OCI-M2 (cell line): ENCODE results near the gene F11R.
"Not testable (repeated sequence)": the region's sequence is repeated elsewhere in the genome, so short reads cannot be mapped to it uniquely, and the experiment has no call there.

ENCODE experiments used
- DNase-seq: peaks from one replicate; lab custom pipeline; 2025; ENCODE audit not compliant: unreplicated experiment; lab: John Stamatoyannopoulos, UW

Gene F11R

DNA sequence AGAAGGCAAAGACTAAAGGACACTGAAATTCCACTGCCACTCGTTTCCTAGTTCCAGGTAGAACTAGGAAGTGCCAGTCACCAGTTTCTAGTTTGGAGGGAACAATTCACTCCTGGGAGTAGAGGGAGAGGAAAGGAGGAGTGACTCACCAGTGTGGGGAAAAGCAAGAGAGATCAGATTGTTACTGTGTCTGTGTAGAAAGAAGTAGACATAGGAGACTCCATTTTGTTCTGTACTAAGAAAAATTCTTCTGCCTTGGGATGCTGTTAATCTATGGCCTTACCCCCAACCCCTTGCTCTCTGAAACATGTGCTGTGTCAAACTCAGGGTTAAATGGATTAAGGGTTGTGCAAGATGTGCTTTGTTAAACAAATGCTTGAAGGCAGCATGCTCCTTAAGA is 4.3 kb downstream of the F11R start:
- DNase-seq: not testable (repeated sequence)

DNA sequence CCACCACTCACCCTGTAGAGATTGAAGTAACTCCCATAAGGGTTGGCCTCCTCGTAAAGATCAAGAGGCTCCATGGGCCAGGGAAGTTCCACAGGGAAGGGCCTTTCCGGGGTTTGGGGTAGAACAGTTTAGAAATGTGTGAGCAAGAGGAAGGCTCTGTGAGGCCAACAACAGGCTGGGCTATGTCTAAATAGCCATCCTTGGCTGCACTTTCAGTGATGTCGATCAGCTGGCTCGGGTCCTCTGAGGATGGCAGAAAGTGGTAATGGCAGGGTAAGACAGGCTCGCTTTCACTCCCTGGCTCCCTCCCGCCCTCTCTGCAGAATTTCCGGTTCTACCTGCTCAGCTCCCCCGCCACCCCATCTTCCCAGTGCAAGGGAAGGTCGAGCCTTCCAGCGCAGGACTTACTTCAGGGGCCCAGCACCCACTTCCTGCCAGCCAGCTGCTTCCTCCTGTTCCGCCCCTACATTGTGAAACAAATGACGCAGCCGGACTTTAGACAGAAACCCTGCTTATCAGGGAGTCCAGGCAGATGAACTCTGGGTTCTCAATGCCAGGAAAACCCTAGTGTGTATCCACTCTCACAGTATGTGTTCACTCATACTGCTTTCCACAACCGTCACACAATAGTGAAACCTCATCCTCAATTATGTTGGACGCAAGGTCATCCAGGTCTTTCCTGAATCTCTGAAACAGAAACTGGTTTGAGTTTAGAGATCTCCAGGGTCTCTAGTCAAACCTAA is 7.3 kb downstream of the F11R start:
- DNase-seq: no peak

DNA sequence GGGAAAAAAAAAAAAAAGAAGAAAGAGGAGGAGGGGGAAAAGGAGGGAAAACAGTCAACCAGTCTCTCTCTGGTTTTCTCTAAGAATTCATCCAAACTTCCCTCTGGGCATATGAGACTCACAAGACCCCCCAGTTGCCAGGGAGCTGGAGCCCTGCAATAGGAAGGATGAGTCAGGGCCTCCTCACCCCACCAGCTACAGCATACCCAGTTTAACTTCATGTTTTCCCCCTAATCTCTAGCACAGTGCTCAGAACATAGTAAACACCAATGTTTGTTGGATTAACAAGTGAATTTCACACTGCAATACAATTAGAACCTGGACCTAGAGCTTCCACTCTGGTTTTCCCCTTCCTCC is 7.8 kb downstream of the F11R start:
- no peak for DNase-seq

DNA sequence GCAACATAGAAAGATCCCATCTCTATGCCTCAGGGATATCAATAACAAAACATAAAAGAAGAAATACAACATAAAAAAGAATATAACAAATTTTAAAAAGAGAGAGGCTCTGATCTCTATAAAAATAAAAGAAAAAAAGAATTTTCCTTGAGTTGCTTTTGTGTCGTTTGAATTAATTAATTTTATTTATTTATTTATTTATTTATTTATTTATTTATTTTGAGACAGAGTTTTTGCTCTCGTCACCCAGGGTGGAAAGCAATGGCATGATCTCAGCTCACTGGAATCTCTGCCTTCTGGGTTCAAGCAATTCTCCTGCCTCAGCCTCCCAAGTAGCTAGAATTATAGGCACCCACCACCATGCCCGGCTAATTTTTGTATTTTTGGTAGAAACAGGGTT is 8.5 kb downstream of the F11R start:
- DNase-seq: no peak

DNA sequence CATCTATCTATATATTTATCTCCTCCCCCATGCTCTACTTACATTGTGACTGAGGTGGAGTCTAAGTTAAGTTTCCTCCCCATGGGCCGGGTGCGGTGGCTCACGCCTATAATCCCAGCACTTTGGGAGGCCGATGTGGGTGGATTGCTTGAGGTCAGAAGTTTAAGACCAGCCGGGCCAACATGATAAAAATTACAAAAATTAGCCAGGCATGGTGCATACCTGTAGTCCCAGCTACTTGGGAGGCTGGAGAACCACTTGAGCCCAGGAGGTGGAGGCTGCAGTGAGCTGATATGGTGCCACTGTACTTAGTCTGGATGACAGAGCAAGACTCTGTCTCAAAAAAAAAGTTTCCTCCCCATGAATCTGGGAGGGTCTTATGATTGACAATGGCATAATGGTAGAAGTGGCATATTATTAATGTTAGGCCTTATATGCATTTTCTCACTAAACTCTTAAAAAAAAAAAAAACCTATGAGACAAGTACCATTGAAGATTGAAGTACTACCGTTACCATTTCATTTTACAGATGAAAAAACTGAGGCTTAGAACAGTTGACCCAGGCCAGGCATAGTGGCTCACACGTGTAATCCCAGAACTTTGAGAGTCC is 11.2 kb downstream of the F11R start:
- DNase-seq: no peak

DNA sequence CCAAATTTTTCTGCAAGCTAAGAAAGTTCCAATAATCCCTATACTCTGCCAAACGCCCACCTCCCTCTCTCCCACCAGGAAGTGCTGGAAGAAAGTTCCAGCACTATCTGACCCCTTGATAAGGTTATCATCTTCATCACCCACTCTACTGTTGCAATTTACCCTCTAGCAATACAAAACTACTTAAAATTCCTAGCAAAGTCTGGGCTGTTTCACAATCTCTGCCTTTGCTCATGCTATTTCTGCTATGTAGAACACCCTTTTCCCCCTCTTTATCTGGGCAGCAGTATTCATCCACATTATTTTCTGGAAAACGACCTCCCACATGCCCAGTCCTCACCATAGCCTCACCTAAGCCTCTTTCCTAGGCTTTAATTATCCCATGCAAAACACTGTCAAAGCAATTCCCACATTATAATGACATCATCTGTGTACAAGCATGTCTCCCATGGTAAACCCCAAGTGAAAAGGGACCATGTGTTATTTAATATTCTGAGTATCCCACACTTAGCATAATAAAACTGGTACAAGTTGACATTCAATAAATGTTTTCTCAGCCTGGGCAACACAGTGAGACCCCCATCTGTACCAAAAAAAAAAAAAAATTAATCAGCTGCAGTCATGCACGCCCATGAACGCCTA is 12.0 kb downstream of the F11R start:
- no peak for DNase-seq

DNA sequence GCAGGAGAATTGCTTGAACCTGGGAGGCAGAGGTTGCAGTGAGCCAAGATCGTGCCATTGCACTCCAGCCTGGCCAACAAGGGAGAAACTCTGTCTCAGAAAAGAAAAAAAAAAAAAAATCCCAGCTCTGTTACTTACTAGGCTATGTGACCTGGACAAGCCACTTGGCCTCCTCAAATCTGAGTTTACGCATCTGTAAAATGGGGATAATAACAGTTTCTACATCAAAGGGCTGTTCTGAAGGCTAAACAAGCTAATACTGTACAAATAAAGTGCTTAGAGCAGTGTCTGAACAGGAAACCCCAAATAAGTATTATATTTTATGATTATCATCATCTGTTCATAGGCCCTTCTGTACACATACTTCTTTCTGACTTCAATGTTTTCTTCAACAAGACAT is 13.6 kb downstream of the F11R start:
- no peak for DNase-seq

DNA sequence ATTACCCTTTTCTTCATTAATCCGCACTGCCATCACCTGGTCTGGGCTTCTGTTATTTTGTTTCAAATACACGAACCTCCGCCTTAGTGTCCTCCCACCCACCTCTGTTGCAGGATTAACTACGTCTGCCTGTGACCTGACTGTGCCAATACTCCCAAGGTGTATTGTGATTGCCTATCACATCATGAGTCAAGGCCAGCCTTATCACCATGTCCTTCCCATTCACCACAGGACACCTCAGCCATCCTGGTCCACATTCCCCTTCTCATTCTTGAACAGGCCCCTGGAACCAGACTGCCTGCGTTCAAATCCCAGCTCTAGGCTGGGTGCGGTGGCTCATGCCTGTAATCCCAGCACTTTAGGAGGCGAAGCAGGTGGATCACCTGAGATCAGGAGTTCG is 14.4 kb downstream of the F11R start:
- DNase-seq: no peak

DNA sequence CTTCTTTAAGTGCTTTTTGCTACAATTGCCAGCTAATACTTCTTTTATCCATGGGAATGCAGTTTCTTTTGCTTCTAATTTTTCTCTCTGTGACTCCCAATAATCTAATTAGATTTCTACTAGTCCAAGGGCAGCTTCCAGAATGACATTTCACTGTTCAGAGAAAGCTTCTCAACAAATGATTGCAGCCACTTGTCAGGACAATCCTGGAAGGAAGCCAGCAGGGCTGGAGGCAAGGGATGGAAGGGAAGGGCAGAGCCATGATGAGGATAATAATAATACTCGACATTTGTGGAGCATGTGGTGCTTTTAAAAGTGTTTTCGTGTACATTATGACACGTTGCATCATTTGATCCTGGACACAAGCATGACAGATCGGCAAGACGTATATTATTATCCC is 19.4 kb downstream of the F11R start:
- no peak for DNase-seq

DNA sequence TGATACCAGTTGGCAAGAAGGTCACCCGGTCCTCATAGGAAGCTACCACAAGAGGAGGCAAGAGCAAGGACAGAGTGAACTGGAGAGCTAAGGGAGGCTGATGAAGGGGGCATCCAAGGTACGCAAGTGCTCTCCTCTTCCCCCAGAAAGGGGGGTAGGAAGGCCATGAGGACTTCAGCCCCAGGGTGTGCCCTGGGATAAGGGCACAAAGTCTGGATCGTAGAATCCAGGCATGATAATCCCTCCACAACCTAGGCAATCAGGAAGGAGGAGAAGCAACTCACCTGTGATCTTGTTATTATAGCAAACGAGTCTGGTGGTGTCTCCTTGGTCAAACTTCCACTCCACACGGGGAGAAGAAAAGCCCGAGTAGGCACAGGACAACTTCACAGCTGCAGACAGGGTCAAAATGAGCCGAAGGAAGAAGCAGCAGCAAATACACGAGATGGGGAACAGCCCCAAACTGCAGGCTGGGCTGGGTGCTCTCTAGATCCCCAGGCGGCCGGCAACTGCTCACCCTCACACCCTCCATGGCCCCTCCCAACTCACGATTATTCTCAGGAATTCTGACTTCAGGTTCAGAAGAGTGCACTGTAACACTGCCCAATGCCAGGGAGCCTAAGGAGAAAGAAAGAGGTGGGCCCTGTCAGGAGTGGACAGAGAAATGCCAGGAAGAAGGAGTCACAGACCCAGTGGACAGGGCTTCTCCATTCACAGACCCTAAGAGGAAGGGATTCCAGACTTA is 20.0 kb downstream of the F11R start:
- DNase-seq: no peak

DNA sequence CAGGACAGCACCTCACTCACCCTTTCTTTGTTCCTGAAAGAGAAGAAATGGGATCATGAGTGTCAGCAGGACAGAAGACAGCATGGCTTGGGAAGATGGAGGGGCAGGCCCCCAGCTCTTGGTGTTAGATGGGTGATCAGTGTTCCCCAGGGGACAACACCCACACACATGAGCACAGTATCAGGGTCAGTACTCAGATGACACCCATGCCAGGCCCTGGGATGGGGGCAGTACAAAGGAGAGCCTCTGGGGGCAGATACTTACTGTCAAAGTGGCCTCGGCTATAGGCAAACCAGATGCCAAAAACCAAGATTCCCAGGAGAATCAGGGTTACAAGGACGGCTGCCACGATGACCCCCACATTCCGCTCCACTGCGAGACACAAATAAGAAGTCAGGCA is 21.6 kb downstream of the F11R start:
- no peak for DNase-seq

DNA sequence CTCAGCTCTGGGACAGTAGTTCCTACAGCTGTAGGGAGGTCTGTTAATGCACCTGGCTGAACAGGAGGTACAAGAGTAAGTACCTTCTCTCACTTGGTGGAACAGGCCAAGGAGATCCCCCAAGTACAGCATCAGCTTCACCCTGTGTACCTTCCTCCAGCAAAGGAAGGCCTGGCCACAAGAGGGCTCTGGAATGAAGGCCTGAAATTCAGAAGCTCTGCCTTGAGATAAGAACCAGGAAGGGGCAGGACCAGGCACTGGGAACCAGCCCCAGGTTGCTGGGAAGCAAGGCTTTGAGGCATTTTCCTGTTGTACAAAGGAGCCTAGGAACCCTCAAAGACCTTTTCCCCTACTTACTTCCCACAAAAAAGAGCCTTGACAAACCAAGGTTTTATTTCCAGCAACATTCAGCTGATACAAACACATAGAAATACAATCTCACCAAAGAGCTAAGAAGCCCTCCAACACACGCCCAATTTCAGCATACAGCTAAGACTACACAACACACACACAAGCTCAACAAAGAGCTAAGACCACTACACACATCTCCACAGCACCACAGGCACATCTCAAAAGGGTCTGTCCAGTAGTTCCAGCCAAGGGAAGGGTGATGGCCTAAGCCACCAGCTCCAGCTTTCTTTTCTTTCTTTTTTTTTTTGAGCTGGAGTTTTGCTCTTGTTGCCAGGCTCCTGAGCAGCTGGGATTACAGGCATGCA is 23.5 kb downstream of the F11R start:
- no peak for DNase-seq

DNA sequence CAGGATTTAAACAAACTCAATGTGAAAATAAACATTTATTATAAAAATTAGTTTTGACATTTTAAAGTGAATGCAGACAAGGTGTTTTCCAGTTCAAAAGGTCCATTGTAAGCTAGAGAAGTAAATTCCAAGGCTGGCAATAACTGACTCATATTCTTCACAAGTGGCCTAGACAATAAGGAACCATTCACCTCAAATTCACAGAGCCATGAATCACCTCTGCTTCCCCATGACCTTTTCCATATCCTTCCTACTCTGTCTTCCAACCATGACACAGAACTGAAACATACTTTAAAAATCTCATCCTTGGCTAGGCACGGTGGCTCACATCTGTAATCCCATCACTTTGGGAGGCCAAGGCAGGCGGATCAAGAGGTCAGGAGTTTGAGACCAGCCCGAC is 24.8 kb downstream of the F11R start:
- no peak for DNase-seq

DNA sequence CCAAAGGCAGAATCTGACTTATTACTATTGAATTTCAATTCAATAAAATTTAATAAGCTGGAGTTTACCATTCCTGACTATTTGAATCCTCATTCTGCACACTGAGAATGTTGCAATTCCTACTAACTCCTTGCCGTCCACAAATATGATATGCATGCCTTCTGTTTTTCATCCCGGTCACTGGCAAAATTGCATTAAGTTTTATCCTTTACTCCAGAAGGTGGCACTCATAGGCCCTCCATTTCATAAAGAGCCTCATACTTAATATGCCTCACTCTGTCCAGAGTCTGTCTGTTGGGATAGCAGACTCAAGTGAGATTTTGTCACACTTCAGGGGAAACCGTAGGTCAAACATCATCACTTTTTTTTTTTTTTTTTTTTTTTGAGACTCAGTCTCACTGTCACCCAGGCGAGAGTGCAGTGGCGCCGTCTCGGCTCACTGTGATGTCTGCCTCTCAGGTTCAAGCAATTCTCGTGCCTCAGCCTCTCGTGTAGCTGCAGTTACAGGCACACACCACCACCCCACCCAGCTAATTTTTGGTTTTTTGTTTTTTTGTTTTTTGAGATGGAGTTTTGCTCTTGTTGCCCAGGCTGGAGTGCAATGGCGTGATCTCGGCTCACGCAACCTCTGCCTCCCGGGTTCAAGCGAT is 27.3 kb downstream of the F11R start:
- DNase-seq: no peak

DNA sequence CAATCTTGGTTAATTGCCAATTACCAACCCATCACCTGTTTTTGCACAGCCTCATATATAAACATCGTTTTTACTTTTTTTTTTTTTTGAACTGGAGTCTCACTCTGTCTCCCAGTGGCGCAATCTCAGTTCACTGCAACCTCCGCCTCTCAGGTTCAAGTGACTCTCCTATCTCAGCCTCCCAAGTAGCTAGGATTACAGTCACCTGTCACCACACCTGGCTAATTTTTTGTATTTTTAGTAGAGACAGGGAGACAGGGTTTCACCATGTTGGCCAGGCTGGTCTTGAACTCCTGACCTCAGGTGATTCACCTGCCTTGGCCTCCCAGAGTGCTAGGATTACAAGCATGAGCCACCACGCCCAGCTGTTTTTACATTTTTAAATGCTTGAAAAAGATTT is 28.9 kb downstream of the F11R start:
- not testable (repeated sequence) for DNase-seq

DNA sequence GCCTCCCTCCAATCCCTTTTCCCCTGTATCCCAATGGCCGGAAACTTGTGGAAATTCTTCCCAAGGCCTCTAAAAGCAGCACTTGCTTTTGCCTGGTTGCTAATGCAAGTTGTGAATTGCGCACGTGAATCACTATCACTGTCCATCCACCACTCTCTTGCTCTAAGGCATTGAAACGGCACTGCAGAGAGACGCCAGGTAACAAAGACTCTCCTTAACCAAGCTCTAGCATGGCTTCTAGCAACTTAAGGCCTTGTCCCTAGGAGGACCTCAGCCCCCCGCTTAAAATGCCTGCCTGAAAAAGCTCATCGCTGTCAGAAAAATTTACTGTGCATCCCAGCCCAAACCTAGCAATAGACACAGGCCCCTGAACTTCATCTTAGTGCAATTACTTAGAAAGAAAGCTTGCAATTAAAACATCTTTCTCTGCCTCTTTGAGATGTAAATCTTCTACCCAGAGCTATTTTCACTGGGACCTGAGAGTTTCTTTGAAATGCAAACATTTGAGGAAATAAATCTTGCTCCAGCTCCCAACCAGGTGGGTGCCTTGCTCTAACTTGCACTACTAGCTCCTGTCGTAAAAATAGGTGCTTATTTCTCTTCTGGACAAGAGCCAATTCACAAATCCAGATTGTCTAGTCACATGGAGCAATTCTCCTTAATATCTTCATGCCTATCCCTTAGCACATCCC is 33.4 kb downstream of the F11R start:
- no peak for DNase-seq

DNA sequence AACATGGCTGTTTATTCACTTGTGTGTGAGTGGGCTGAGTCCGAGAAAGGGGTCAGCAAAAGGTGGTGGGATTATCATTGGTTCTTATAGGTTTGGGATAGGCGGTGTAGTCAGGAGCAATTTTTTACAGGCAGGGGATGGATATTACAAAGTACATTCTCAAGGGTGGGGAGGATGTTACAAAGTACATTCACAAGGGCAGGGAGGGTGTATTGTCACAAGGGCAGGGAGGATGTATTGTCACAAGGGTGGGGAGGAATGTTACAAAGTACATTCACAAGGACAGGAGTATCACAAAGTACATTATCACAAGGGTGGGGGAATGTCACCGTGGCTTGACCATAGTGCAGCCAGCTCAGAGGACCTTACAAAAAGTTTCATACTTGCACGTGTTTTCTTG is 35.2 kb downstream of the F11R start:
- DNase-seq: no peak

DNA sequence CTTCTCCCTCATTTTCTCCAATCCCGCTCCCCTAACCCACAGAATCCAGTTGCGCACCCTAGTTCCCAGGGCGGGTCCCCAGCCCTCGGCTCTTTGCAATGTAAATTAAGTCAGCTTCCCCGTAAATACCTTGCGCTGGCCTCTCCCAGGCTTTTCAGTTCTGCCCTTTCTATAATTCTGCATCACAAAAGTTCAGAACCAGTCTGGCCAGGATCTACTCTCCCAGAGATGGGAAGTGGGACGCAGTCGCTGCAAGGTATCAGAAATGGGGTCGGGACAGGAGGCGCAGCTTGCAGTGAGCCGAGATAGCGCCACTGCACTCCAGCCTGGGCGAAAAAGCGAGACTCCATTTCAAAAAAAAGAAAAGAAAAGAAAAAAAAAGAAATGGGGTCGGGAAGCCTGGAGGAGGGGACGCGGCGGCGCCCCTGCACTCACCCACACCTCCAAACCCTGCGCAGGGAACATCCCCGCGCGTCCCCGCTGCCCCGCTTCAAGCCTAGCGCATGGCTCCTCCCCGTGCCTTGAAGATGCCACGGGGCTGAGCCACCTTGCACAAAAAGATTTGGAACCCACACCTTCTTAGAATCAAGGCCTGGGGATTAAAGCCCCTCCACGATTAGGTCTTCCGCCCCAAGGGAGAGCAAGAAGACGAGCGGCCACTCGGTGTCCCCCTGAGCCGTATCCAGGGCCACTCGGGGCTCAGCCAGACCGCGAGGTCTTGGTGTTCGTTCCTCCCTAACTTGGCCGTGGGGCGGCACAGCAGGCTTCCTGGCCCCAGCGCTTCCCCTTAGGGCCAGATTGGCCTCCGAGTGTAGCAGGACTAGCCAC is 39.2 kb downstream of the F11R start:
- no peak for DNase-seq

DNA sequence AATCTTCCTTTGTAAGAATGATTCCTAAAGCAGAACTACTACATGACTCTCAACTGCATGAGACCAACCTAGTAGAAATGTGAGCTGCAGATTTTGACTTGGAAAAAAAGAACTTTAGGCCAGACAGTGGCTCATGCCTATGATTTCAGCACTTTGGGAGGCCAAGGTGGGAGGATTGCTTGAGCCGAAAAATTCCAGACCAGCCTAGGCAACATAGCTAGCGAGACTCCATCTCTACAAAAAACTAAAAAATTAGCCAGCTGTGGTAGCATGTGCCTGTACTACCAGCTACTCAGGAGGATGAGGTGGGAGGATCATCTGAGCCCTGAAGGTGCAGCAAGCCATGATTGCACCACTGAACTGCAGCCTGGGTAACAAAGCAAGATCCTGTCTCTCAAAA is 41.7 kb downstream of the F11R start:
- no peak for DNase-seq
